Endometrial microvascular endothelial cells (primary cell): ENCODE results near the gene IFNK. TPM values are rescaled to one million over a fixed set of nuclear protein-coding genes. Genes with fewer than 3 reads are reported as not detected.
"Not testable (repeated sequence)": the region's sequence is repeated elsewhere in the genome, so short reads cannot be mapped to it uniquely, and the experiment has no call there.

ENCODE experiments used
- in situ Hi-C: cut with HindIII; loops from 2 replicates; pipeline ENCODE4 v1.10.0; 2017; ENCODE audit warnings: low sequenced_read_pairs, low pct_unique_long_range_greater_than_20kb; ENCODE audit errors: inconsistent ontology term
- total RNA-seq: library from RNA; depleted of rRNA; stranded (reverse); fragments of >200 nt; gene quantifications from one replicate; pipeline ENCODE4 v1.2.3, GENCODE V29; 2015; ENCODE audit errors: inconsistent ontology term

Gene IFNK, protein sequence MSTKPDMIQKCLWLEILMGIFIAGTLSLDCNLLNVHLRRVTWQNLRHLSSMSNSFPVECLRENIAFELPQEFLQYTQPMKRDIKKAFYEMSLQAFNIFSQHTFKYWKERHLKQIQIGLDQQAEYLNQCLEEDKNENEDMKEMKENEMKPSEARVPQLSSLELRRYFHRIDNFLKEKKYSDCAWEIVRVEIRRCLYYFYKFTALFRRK
- total RNA-seq = not detected

DNA sequence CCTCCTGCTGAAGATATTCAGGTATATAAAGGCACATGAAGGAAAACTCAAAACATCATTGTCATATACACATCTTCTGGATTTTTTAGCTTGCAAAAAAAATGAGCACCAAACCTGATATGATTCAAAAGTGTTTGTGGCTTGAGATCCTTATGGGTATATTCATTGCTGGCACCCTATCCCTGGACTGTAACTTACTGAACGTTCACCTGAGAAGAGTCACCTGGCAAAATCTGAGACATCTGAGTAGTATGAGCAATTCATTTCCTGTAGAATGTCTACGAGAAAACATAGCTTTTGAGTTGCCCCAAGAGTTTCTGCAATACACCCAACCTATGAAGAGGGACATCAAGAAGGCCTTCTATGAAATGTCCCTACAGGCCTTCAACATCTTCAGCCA is at the start of gene IFNK:
Gene IFNK, plus strand, starts transcription at position 55 of the 400 bp plus-strand sequence. Its CDS starts 47 bp downstream, at position 102.
- in situ Hi-C loops = loop anchor here (10.0 kb wide), 1 partner anchor 189 kb away; no protein-coding TSS in a partner anchor

DNA sequence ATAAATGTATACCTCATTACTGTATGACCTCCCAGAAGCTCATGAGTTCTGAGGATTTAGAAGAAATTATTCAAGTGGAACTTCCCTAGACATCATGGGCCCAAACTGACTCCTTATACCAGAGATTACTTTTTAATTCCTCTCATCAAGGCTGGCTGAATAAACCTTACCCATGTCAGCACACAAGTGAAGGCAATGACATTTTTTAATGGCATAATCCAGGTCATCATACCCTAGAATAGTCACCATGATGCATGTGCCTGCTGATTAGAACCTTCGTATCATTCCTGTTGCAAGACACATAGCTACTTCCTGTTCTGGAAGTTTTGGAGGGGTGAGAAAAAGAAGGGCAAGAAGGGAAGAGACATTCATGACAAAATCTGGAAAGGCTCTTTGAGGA is 49.8 kb upstream of the IFNK start:
- in situ Hi-C loops = no loop called here

DNA sequence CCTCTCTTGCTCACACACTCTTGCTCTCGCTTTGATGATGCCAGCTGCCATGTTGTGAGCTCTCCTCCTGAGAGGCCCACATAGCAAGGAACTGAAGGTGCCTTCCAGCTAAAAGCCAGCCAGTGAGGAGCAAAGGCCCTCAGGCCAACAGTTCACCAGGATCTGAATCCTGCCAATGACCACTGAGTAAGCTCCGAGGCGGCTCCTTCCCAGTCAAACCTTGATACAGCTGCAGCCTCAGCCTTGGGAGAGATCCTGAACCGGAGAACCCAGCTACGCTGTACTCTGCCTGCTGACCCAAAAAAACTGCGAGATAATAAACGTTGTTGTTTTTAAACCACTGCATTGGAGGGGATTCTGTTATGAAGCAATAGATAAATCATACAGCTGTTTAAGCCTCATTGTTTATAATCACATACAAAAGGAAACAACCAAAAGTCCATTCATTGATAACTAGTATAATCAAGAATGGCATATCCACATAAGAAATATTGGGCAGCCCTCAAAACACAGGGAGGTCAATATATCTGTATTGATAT is 49.0 kb upstream of the IFNK start:
- in situ Hi-C loops = no loop called here

DNA sequence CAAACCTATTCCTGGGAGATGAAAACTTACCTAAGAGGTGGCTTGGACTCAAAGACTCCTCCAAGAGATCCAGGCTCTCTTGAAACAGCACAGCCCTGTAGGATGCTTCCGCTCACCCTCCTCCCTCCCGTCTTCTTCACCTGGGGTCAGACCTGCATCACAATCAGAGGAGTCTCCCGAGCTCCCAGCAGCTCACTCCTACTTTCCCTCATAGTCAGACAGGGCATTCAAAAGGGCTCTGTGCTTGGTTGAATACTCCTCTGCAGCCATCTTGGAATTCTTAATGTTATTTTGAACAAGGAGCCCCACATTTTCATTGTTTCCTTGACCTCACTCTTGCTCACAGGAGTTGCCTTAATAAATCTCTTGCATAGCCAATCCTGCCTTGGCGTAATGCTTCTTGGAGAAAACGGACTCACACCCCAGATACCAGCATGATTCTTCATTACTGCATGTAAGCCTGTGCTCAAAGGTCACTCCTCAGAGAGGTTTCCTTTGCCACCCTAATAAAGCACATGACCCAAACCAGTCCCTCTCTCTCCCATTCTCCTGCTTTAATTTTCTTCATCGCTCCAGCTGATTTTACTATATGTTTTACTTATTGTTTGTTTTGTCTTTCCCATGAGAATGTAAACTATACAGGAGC is 47.1 kb upstream of the IFNK start:
- in situ Hi-C loops = no loop called here

- in situ Hi-C loops = no loop called here
Measured at GRCh38 chr9:27478322-27478721, 45.8 kb upstream of the IFNK start.

GRCh38 chr9:27482709-27483108 is 41.4 kb upstream of the IFNK start:
- in situ Hi-C loops = no loop called here

- in situ Hi-C loops = no loop called here
Measured at GRCh38 chr9:27483576-27483975, 40.5 kb upstream of the IFNK start.

- in situ Hi-C loops = no loop called here
Measured at GRCh38 chr9:27485158-27485557, 38.9 kb upstream of the IFNK start.

DNA sequence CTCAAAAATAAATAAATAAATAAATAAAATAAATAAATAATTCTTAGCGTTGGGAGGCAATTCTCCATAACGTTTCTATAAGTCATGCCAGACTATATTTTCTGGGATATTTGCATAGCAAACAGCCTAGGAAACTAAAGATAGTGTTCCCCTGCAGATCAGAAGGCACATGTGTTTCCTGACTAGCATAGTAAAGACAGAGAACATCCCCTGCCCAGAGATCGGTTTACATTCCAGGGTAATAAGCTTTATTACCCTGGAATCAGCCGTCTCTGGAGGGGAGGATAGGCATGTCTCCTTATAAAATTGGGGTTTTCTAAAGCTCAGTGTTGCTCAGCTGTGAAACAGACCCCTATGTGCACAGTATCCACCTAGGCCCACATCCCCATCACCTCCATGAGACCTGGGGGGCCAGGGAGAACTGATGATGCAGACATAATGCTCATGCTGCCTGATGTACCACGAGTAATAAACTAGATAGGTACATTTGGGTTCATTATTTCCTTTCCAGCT is 36.9 kb upstream of the IFNK start:
- in situ Hi-C loops = no loop called here

DNA sequence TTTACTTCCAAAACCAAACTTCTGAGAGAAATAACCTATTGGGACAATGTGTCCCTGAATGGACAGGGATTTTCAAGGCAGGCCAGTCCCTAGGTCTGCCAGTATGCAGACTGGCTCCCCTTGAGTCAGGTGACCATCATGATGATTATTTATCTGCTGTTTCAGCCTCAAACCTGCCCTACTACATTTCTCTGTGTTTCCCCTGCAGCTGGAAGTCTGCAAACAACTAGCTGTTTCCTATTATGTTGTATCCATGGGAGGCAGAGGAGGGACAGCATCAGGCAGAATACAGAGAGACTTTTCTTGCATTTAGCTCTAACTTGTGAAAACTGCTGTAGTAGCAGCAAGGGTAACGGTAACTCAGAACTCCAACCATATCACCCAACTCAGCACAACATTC is 36.2 kb upstream of the IFNK start:
- in situ Hi-C loops = no loop called here

GRCh38 chr9:27489087-27489876 is 34.8 kb upstream of the IFNK start:
- in situ Hi-C loops = no loop called here

GRCh38 chr9:27491154-27491553 is 32.9 kb upstream of the IFNK start:
- in situ Hi-C loops = no loop called here

DNA sequence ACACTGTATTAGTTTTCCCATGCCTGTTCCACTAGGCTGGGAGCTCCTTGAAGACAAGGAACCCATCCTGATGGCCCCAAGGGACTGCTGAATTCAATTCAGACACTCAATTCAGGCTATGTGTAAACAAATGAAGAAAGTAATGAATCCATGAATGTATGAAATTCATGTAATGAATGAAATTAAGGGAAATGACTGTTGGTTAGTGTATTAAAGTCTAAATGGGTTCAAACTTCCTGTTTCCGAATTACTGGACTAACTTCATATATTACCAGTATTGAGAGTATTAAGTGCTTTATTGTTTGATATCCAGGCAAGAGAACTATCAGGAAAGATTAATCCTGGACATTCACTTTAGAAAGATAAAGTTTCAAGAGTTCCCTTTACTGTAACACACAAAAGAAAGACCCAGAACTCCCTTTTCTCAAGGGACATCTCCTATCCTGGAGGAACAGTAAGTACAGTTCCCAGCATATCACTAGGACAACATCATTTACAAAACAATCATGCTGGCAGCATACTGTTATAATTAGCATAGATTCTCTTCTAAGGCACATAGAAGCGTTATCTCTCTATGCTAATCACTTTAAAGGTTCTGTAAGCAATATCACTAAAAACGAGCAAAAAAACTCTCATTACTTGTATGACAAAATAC is 28.5 kb upstream of the IFNK start:
- in situ Hi-C loops = no loop called here

- in situ Hi-C loops = no loop called here
Measured at GRCh38 chr9:27496135-27496504, 28.0 kb upstream of the IFNK start.

DNA sequence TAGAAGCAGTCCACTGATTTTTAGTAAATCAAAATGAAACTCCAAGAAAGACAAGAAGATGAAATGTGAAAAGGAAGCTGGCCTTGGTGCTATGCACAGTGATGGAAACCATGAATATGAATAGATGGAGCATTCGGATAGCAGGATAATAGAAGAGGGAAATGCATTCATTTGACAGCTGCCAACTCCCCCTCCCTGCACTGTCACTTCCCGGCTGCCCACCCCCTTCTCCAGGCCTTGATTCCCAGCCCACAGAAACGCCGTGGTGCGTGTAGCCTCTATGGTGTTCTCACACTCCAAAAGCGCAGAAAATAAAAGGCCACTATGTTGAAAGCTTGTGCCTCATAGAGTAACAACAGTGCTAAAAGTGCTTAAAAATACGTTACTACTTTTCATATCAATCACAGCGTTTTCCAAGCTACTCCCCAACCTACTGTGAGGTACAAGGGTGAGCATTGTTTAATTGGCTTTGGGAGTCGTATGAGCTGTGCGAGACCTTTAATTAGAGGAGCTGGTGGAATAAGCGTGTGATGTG is 26.1 kb upstream of the IFNK start:
- in situ Hi-C loops = no loop called here

- in situ Hi-C loops = no loop called here
Measured at GRCh38 chr9:27499451-27499850, 24.6 kb upstream of the IFNK start.

DNA sequence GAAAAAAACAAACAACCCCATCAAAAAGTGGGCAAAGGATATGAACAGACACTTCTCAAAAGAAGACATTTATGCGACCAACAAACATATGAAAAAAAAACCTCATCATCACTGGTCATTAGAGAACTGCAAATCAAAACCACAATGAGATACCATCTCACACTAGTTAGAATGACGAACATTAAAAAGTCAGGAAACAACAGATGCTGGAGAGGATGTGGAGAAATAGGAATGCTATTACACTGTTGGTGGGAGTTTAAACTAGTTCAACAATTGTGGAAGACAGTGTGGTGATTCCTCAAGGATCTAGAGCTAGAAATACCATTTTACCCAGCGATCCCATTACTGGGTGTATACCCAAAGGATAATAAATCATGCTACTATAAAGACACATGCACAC is 23.2 kb upstream of the IFNK start:
- in situ Hi-C loops = not testable (repeated sequence)

- in situ Hi-C loops = no loop called here
Measured at GRCh38 chr9:27503623-27504022, 20.5 kb upstream of the IFNK start.

- in situ Hi-C loops = no loop called here
Measured at GRCh38 chr9:27504259-27504658, 19.8 kb upstream of the IFNK start.
